ENCODE results near the gene RNASE9.
"Not testable (repeated sequence)": the region's sequence is repeated elsewhere in the genome, so short reads cannot be mapped to it uniquely, and the experiment has no call there.

RNASE9 gene

DNA sequence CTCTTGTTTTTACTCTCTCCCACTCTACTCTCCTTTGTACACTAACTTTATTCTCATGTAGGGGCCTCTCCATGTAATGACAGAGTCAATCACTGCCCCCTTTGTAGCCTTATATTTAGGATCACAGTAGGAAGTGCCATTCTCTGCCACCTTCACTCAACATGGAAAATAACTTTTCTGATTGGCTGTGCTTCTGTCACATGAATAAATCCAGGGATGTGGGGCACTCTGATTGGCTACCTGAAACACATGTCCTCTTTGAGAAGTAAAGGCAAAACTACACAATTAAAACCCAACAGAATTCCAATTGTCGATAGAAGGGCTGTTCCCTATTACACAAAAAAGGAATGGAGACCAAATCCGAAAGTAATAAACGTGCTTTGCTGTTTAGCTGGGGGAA lies at the start of gene RNASE9:
Gene RNASE9 (minus strand): TSS at position 87 of the 400 bp plus-strand sequence.
- no peak for DNase-seq

DNA sequence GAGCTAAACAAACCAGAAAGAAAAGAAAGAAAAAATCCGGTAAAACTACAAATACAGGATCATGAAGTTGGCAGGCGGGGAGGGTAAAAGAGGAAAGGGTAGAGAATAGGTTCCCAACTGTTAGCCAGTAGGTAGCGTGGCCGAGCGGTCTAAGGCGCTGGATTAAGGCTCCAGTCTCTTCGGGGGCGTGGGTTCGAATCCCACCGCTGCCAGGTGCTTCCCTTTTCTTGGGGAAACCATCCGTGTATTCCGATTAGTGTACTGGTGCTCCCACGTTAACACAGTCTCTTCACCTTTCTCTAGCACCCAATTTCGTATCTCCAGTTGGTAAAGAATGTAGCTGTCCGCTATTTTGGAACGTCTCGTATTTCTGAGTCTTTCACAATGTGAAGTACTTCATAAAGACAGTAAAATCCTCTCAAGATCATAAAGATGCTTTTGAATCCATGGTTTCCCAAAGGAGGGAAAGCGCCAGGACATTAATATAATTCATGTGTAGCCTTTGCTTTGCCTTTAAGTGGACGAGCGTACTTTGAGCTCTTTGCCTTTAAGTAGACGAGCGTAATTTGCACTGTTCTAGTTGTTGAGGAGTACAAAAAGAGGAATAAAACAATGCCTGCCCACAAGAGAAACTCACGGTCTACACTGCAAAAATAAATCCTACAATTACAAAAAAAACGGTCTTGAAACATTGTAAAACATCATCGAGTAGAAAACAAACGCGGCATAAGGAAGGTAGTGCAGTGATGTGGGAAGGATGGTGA lies 49.3 kb upstream of the RNASE9 start:
- peak; percentile 78 for DNase-seq

DNA sequence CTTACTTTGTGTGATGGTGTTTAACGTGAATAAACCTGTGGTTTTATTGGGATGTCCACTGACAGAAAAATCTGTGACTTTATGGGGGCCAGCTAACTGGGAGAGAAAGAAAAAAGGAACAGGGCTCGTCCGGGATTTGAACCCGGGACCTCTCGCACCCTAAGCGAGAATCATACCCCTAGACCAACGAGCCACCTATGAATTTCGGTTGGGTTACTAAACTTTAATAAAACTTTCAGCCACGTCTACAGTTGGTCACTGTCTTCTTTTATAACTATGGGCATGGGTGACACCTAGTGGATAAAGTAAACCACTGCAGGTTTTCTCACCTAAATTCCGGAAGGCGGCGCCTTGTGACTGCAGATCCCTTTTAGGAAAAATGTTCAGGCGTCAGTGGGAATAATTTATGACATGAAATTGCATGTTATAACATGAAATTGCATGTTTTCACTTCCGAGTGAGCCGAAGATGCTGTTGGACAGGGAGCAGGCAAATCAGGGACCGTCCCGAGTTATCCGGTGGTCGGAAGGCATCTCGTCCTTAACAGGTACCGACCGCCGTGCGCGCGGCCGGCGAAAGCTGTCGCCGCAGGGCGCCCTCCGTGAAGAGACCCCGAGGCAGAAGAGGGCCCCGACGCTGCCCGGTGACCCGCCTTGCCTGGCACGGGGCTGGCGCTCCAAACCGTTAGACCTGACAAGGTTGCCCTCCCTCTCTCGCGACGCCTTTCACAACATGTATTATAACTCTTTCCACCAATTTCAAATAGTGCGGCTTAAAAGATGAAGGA lies 48.6 kb upstream of the RNASE9 start:
- DNase-seq: peak; percentile 90

DNA sequence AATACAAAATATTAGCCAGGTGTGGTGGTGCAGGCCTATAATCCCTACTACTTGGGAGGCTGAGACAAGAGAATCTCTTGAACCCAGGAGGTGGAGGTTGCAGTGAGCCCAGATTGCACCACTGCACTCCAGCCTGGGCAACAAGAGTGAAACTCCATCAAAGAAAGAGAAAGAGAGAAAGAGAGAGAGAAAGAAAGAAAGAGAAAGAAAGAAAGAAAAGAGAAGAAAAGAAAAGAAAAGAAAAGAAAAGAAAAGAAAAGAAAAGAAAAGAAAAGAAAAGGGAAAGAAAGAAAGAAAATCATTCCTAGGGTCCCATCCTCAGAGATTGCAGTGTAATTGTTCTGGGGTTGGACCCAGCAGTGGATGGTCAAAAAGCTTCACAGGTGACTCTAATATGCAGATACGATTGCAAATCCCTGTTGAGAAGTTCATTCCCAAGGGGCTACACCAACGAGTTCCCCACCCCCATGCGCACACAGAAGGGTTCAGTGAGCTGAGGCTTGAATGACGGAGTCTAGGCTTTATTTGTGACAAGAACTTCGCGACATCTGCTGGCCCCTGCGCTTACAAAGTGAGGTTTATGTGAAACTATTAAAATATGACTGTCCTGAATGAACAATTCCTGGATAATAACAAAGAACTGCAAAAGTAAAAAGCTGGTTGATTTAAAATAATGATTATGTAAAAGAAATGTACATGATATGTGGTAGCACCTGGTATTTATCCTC lies 47.7 kb upstream of the RNASE9 start:
- no peak for DNase-seq

DNA sequence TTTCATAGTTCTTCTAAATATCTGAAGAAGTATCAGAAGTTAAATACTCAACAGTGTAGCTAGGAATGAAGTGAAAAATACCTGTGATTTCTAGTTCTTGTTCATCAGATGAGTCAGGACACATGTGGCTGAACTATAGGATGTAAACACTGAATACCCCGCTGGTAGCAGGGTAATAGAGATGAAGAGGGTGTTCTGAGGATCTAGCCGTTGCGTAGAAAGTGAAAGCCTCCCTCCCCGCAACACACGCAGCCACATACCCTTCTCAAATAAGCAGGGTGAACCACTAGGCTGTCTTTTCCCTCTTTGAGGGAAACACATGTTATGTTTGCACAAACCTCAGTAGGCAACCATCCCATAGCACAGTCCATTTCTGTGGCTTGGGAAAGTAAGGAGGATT lies 46.8 kb upstream of the RNASE9 start:
- no peak for DNase-seq

DNA sequence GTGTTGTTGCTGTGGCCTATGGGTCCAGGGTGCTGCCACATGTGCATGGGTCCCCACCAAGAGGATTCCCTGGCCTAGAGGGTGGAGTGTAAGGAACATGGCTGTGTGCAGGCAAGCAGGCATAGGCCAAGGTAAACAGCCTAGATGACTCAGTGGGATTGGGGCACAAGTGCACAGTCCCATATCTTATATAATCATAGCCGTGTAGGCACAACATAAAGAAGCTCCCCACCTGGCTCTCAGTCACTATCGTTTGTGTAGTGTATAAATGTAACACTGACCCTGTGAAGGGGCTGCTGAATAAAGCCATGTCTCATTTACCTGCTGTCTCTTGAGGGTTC lies 46.0 kb upstream of the RNASE9 start:
- no peak for DNase-seq

DNA sequence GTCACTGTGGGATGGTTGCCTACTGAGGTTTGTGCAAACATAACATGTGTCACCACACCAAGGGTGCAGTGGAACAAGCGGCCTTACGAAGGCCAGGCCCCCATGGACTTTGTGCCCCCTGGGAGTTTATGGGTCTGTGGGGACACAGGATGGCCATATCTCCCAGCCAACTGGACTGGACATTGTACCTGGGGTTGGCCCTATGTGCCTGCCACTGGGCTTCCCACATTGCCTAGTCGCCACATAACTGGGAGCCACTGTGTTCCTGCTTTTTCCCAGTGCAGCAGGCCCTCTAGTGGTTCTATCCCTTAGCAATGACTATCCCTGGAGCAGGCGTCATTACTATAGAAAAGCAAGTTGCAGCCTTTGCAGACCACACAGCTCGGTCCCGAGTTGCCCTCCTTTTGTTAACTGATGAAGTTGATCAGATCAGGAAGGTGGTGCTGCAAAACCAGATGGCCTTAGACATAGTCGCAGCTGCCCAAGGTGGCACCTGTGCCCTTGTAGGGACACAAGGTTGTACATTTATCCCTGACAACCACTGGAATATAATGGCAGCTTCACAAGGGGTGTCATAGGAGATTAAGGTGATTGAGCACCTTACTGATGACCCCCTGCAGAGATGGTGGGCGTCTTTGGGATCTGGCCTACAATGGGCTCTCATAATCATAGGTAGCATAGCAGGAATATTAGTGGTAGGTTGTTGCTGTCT lies 45.5 kb upstream of the RNASE9 start:
- DNase-seq: no peak

DNA sequence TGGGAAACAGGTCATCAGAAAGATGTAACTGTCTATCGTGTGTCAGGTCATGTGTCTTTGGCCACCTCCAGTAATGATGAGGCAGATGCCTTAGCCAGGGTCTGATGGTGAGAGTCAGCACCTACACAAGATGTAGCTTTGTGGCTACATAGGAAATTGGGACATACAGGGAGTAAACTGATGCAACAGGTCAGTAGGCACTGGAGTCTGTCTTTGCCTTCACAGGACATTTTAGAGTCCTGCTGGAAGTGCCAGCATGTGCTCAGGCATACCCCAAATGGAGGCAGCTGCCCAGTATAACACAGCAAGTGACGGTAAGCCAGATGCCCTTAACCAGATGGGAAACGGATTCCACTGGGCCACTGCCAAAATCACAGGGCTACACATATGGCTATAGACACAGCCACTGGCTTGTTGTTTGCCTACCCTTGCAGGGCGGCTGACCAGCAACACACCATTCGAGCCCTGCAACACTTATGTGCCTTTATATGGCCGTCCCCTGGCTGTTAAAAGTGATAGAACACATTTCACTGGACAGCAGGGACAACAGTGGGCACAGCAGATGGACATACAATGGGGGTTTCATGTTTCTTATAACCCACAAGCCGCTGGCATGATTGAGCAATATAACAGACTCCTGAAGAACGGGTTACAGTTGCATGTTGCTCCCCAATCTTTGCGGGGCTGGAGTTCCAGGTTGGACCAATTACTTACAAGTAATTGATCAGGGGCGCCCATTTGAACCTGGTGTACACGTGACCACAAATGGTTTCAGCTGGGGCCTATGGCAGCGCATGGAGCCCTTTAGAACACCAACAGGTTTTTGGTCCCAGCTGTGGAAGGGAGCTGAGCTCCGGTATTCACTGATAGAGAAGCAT lies 43.2 kb upstream of the RNASE9 start:
- DNase-seq: no peak

DNA sequence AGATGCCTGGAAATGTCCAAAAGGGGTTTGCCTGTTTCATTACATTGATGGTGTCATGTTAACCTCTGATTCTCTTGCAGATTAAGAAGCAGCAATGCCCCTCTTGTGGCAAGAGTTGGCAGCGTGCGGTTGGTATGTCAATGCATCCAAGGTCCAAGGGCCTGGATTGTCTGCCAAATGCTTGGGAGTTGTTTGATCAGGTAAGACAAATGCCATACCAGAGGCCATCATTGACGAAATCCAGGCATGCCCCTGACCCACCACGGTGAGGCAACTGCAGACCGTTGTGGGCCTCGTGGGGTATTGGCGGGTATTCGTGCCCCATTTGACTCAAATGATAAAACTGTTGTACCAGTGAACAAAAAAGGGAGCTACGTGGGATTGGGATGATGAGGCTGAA lies 41.7 kb upstream of the RNASE9 start:
- DNase-seq: no peak

DNA sequence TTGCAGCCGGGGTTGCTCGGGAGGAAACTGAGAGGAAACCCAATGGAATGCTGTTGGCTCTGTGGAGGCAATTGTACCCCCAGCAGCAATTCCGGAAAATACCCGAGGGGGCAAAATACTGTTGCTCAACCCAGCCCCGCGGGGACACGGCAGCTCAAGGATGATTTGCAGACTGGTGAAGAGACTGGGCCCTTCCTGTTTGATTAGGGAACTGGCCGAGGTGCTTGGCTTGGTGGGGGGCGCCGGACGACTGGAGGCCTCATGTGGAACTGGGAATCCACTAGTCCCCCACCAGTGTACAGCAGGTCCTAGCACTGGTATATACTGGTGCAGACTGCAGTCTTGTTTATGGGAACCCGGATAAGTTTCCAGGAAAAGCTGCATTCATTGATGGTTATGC lies 40.7 kb upstream of the RNASE9 start:
- no peak for DNase-seq

DNA sequence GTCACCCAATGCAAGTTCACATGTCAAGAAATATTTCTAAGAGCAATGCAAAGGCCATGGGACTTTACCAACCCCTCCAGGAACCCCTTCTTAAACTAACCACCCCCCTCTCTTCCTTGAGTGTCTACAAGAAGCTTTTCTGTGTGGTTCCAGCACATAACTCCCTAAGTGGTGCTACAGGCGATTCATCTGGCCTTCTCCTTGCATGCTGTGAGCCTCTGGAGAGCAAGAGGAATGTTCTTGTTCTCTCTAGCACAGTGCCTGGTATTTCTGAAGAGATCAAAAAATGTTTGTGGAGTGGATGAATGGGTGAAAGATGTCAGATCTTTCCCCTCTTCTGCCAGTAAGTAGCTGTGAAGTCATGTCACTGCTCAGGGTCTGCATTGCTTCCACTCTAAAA lies 36.3 kb upstream of the RNASE9 start:
- DNase-seq: no peak

DNA sequence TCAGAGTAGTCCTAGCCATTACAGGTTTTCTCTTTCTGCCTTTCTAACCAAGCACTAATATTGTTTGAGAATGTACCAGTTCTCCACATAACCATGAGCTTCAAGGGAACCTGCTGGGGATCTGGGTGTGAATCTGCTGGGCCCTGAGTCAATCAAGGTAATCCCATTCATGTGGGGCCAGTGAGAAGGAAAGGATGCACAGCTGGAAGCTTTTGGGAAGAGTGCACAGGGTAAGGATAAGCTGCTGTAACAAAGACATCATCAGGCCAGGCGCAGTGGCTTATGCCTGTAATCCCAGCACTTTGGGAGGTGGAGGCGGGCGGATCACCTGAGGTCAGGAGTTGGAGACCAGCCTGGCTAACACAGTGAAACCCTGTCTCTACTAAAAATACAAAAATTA lies 34.9 kb upstream of the RNASE9 start:
- not testable (repeated sequence) for DNase-seq

DNA sequence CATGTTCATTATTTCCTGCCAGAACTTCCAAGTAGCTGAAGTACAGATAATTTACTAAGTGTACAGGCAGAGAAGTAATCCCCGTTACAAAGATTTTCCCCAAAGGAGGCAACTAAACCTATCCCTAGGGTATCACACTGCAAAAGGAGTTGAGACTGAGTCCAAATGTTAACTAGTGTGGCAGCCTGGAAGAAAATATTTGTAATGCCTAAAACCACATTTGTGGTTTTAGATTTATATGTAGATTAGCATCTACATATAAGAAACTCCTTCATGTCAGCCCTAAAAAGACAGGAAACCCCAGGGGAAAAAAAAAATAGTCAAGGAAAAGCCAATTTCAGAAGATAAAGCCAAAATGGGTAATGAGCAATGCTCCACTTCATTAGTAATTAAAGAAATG lies 31.7 kb upstream of the RNASE9 start:
- DNase-seq: no peak

DNA sequence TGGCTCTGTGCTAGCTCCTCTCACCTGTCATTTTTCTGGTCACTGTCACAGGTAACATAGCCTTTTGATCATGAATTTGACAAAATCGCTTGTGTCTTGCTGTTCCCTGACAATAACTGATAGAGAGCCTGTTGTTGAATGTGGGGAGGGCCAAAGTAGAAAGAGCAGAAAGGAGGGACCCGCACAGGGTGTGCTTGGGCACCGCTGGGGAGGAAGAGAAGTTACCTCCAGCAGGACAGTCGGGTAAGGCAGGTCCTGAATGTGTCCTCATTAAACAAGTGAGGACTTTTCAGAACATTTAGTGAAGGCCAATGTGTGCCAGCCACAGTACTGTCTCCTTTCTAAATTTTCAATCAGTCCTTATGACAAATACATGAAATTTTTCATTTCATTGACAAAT lies 30.4 kb upstream of the RNASE9 start, which contains the start of gene RNASE12:
Gene RNASE12 (minus strand): TSS at position 142 of the 400 bp plus-strand sequence. CDS start 653 bp downstream, outside the sequence.
- DNase-seq: no peak

DNA sequence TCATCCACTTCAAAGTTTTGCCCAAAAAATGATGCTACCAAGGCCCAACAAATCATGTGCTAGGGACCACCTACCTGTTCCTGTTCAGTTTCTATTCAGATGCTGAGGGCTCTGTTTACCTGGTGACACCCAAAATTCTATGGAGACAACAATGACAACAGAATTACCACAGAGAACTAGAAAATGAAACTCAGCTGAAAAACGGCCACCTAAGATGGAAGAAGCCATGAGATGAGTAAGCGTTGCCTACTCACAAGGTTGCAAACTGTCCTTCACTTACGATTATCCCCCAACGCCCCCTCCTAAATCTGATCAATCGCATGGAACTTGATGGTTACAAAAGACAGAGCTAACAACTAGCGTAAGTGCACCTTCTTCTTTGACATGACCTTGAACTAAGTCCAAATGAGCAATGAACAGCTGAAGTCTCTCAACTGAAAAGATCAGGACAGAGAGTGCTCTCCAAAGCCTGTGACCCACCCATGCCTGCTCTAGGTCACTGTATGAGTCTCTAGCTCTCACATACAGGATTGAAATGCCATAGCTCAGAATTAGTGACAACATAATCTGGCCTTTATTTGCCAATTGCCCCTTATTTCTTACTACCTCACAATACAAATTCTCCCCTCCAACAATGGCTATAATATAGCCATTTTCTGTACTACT lies 26.8 kb upstream of the RNASE9 start, which contains the start of gene RNASE11:
Gene RNASE11 (minus strand): TSS at position 513 of the 666 bp plus-strand sequence.
- no peak for DNase-seq

DNA sequence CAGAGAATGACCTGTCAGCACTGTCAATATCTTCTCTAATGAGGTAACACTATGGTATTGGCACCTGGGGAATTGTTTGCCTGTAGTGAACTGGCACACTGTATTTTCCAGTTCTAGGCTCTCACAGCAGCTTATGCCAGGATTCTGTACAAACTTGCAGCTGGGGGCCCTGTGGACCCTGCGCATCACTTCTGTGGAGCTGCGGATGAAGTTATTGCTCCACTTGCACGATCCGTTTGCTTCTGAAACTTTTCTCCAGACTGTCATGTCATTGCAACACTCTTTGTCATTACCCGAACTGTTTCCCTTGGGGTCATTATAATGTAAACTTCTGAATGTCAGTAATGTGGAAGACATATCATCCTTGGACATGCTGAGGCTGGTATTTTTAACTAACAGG lies 23.1 kb upstream of the RNASE9 start:
- DNase-seq: no peak

DNA sequence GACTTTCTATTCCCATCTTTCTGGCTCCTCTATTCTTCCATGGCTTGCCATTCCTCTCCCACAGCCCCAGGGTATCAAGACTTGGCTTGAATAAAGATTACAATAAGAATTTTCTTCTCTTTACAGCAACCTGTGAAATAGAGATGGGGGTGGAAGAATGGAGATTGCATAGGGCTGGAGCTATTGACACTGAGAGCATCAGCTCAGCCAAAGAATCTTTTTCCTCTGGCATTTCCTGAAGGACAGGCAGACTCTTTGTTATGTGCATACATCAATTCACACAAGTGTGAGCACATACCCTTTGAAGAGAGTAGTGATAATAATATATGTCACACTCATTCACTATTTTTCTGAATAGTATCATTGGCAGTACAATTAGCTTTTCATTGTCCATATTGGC lies 22.3 kb upstream of the RNASE9 start:
- no peak for DNase-seq

DNA sequence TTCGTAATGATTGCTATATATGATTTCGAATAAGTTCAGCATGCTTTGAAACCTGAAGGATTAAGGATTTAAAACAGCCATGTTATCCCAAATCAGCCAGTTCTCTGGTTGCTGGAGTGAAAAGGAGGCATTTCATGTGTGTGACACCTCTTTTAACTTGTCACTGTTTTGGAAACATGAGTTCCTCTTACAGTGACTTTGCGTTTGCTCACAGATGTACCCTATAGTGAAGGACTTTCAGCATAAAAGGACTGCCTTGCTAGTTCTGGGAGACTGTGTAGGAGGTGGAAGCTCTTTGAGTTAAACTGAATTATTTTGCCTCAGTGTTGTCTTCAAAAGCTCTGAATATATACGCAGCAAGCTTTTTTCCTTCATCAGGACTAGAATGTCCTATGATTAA lies 19.4 kb upstream of the RNASE9 start:
- DNase-seq: no peak

DNA sequence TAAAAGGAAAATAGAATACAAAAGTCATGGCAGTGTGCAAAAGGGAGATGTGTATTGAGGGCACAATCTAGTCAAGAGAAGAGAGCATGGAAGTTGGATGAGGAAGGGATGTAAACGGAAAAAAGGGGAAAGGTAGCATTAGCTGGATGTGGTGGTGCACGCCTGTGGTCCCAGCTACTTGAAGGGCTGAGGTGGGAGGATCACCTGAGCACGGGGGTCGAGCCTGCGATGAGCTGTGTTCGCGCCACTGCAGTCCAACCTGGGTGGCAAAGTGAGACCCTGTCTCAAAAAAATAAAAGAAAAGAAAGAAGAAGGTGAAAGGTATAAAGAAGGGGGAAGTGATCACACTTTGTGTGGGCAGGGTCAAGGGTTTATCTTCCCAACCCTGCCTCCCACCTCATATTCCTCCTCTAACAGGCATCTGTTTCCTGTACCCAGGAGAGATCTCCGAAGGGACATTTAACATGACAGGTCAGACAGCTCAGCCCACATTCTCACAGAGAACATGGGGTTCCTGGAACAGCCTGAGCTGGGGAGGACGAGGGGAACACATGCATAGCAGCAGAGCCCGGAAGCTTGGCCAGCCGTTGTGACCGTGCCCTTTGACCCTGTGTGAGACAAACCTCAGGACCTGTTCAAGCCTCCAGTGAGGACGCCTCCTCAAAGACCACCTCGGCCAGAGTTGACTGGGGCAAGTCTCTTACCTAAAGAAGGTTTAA lies 18.1 kb upstream of the RNASE9 start:
- DNase-seq: no peak

DNA sequence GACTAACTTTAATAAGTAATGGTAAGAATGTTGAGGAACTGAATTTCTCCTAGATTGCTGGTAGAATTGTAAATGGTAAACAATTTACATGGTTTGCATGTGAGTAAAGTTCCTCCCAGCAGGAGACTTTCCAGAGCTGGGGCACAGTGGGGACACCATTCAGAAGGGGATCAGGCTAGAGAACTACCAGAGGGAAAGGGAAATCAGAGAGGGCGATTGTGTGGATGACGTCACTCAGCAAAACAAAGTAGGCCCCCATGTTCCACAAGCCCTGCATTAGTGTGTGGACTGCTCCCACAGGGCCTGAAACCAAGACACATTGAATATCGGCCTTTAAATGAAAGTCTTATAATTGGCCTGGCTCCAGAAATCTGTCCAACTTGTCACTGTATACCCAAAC lies 17.5 kb upstream of the RNASE9 start:
- DNase-seq: no peak

Measured in NCI-H748 treated with DMSO at 0.1 percent for 48 hours (cell line).